GM12892 (cell line): ENCODE results near the gene UGT1A3.

Experiments
- POLR2A ChIP-seq: IDR thresholded peaks from 2 replicates; pipeline ENCODE4 v1.6.1; 2011; ENCODE audit warnings: low read depth, low read length, control low read depth
- TAF1 ChIP-seq: IDR thresholded peaks from 2 replicates; pipeline ENCODE4 v1.6.1; 2011; ENCODE audit warnings: low read depth, mild to moderate bottlenecking, control low read depth, low read length, borderline replicate concordance

DNA sequence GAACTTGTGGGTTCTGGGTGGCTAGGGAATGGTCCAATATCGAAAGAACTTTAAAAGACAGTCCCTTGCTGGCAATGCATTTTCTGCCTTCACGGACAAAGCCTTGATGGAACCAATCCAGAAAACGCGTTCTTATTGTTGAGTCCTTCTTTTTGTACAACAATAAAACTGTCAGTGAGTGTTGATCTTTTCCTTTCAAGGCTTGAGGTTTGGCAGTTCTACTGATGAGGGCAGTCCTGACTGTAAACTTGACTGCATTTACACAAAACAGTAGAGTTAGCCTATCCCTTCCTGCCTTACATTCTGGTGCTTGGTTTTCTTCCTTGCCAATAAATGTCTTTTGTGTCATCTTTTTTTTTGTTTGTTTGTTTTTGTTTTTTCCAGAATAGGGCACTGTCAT, 49.6 kb upstream of the UGT1A3 start:
- TF ChIP-seq POLR2A, result no peak
- no peak for TF ChIP-seq TAF1
